Spleen (tissue), 11 donors: ENCODE results near the gene PRKCA. TPM values are rescaled to one million over a fixed set of nuclear protein-coding genes. Genes with fewer than 3 reads are reported as not detected.

Experiments used
- DNase-seq: peaks from one replicate; pipeline ENCODE4 v3.0.0-alpha.2; 2020
- H3K27ac ChIP-seq, 8 donors: fragments of 200-600 bp; sonication (generic) in 7 of 8; 1 replicate in 4 of 8; 2 replicates in 4 of 8; pipeline versions ENCODE4 v1.5.0 to v1.8.0; 2016 to 2021; ENCODE audit warnings: inconsistent platforms in 4 of 8, mild to moderate bottlenecking in 4 of 8, moderate library complexity in 1 of 8
- H3K27me3 ChIP-seq, 7 donors: fragments of 200-600 bp; sonication (generic) in 6 of 7; replicated peaks in 1 of 7; 1 replicate in 4 of 7; 2 replicates in 3 of 7; pipeline versions ENCODE4 v1.5.0 to v1.8.0; 2016 to 2021; ENCODE audit warnings: inconsistent platforms in 3 of 7, mild to moderate bottlenecking in 1 of 7
- H3K36me3 ChIP-seq, 6 donors: fragments of 200-600 bp; sonication (generic) in 5 of 6; 1 replicate in 4 of 6; 2 replicates in 2 of 6; pipeline versions ENCODE4 v1.5.0 to v1.8.0; 2016 to 2021; ENCODE audit warnings: inconsistent platforms in 2 of 6
- H3K4me1 ChIP-seq, 6 donors: fragments of 200-600 bp; sonication (generic) in 5 of 6; 1 replicate in 3 of 6; 2 replicates in 3 of 6; pipeline versions ENCODE4 v1.5.0 to v1.8.0; 2016 to 2021; ENCODE audit warnings: inconsistent platforms in 3 of 6
- H3K4me3 ChIP-seq, 8 donors: fragments of 200-600 bp; sonication (generic) in 7 of 8; 1 replicate in 4 of 8; 2 replicates in 4 of 8; pipeline versions ENCODE4 v1.5.0 to v1.8.0; 2016 to 2021; ENCODE audit warnings: inconsistent platforms in 4 of 8, mild to moderate bottlenecking in 4 of 8, moderate library complexity in 2 of 8
- H3K9me3 ChIP-seq, 8 donors: fragments of 200-600 bp; sonication (generic) in 7 of 8; 1 replicate in 4 of 8; 2 replicates in 4 of 8; pipeline versions ENCODE4 v1.5.0 to v1.8.0; 2016 to 2021; ENCODE audit warnings: inconsistent platforms in 4 of 8
- POLR2A ChIP-seq, 3 donors: fragments of 450-650 bp; IDR thresholded peaks; one replicate each; pipeline ENCODE4 v1.5.1; 2017; ENCODE audit warnings: antibody characterized with exemption in 3 of 3, mild to moderate bottlenecking in 1 of 3
- POLR2AphosphoS5 ChIP-seq, 3 donors: sonication (generic); formaldehyde crosslinking; IDR thresholded peaks; one replicate each; pipeline ENCODE4 v1.5.1; 2017; ENCODE audit warnings: antibody characterized with exemption in 3 of 3
- WGBS, 5 donors: extraction: QIAGEN DNeasy Blood & Tissue Kit in 3 of 5; methylation state at CpG; one replicate each; pipeline versions ENCODE4 v1.1.5 to v1.1.7; 2013 to 2018; 5-methylcytosine and 5-hydroxymethylcytosine counted together
- intact Hi-C: fragments of 100-400 bp; cut with DNase I; formaldehyde crosslinking; loops from one replicate; pipeline ENCODE4 v1.15.0; 2023; ENCODE audit warnings: low total_unique reads
- polyA plus RNA-seq, 3 donors: library from polyadenylated mRNA; stranded (reverse); fragments of 200-250 nt; gene quantifications; one replicate each; pipeline ENCODE4 v1.2.1, GENCODE V29; 2013
- total RNA-seq, 7 donors: library from RNA; depleted of rRNA in 3 of 7; stranded (reverse); fragments of >200 nt in 3 of 7; fragmentation: NEBNext Ultra II Directional in 4 of 7; extraction: Animal tissue kit (Norgen Biotek cat#: 25700) in 4 of 7; gene quantifications; one replicate each; pipeline versions ENCODE4 v1.1.0 to v1.2.1, GENCODE V29; 2016 to 2021
- TF ChIP-seq, protein P1 (sequence below), 11 experiments: fragments of 200-600 bp in 7 of 11; fragments of 450-650 bp in 4 of 11; sonication (generic) in 4 of 11; IDR thresholded peaks in 8 of 11; conservative IDR thresholded peaks in 3 of 11; 1 replicate in 7 of 11; 2 replicates in 4 of 11; pipeline versions ENCODE4 v1.4.0 to v1.8.0; 2016 to 2021; ENCODE audit warnings: antibody characterized with exemption in 11 of 11, inconsistent platforms in 4 of 11, mild to moderate bottlenecking in 1 of 11
- donor health status: healthy with polysubstance abuse.
- donor health status: DM: no; HTN: no; CAD: no; lungs with moderate emphysema.
- donor health status: DM: no; HTN: no; CAD: no.
- donor health status: Bipolar disorder and iron deficiency.
- donor health status: healthy.
- donor health status: DM: no; HTN: no; CAD: no.
- donor health status: DM: yes; HTN: yes; CAD: no.

PRKCA gene
- total and polyA plus RNA-seq, 10 donors, result 1.7 to 59.7 (median 31.2) TPM

DNA sequence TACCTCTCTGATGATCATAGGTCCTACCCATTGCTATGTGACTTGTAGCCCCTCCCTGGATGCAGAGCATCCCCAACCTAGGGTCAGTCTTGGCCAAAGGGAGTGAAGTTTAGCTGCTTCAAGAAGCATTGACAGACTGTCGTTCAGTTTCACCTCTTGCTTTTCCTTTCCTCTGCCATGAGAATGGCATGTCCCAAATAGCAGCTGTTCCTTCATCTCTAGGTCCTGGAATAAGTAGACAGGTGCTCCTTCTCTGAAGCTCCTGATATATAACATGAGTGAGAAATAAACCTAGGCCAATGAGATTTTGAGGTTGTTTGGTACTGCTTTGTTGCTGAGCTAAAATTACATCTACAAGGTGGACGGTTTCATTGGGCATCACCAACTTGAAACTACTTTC, 328.0 kb downstream of the PRKCA start:
- no peaks in the 10 kb centered on the region for H3K36me3 ChIP-seq
- H3K4me1 ChIP-seq, result peaks cover 0 to 12% (median 0%) of the 10 kb centered on the region in 6 donors
- no peaks in the 10 kb centered on the region for H3K9me3 ChIP-seq
- WGBS, 5 donors, result 87 to 95% (median 93%) methylated on average over 2 of the region's 2 CpGs
- no peaks in the 10 kb centered on the region for H3K27me3 ChIP-seq
- TF ChIP-seq, protein P1, sequence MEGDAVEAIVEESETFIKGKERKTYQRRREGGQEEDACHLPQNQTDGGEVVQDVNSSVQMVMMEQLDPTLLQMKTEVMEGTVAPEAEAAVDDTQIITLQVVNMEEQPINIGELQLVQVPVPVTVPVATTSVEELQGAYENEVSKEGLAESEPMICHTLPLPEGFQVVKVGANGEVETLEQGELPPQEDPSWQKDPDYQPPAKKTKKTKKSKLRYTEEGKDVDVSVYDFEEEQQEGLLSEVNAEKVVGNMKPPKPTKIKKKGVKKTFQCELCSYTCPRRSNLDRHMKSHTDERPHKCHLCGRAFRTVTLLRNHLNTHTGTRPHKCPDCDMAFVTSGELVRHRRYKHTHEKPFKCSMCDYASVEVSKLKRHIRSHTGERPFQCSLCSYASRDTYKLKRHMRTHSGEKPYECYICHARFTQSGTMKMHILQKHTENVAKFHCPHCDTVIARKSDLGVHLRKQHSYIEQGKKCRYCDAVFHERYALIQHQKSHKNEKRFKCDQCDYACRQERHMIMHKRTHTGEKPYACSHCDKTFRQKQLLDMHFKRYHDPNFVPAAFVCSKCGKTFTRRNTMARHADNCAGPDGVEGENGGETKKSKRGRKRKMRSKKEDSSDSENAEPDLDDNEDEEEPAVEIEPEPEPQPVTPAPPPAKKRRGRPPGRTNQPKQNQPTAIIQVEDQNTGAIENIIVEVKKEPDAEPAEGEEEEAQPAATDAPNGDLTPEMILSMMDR (IDR thresholded peaks at IDR 0.05 in 8 of 11, conservative IDR thresholded peaks at IDR 0.05 in 3 of 11), result no peak
- no peak for TF ChIP-seq POLR2AphosphoS5 (IDR thresholded peaks at IDR 0.05)
- TF ChIP-seq POLR2A (IDR thresholded peaks at IDR 0.05), result no peak
- no peak overlapping the region for H3K27ac ChIP-seq
- intact Hi-C loops, result no loop called here
- no peak for DNase-seq
- no peak overlapping the region for H3K4me3 ChIP-seq

DNA sequence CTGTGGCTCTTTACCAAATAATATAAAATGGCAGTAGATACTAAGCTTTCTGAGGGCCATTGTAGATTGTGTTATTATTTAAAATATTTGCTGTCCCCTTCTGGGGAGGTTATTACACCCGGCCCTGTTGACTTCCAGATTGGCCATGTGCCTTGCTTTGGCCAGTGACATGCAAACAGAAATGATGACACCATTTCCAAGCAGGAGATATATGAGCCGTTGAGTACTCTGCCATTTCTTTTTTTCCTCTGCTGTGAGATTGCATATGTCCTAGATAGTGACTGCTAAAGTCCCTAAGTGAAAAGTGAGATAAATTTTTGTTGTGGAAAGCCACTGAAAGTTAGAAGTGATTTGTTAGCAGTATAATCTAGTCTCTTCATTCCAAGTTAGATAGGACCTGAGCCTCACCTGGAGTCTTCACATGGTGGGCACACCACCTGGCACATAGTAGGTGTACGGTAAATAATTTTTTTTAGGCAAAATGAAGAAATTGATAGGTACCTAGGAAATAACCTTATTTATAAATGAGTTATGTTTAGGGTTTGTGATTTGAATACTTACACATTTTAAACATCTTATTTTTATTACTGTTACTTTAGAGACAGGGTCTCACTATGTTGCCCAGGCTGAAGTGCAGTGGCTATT, 328.5 kb downstream of the PRKCA start:
- DNase-seq, result no peak
- WGBS, 5 donors, result 81 to 97% (median 91%) methylated on average over 3 of the region's 3 CpGs
- H3K4me1 ChIP-seq, result peaks cover 0 to 12% (median 0%) of the 10 kb centered on the region in 6 donors
- H3K4me3 ChIP-seq, result no peak overlapping the region
- H3K36me3 ChIP-seq, result no peaks in the 10 kb centered on the region
- intact Hi-C loops, result no loop called here
- H3K27me3 ChIP-seq, result no peaks in the 10 kb centered on the region
- TF ChIP-seq, protein P1 (IDR thresholded peaks at IDR 0.05 in 8 of 11, conservative IDR thresholded peaks at IDR 0.05 in 3 of 11), result no peak
- TF ChIP-seq POLR2AphosphoS5 (IDR thresholded peaks at IDR 0.05), result no peak
- TF ChIP-seq POLR2A (IDR thresholded peaks at IDR 0.05), result no peak
- H3K27ac ChIP-seq, result no peak overlapping the region
- no peaks in the 10 kb centered on the region for H3K9me3 ChIP-seq

DNA sequence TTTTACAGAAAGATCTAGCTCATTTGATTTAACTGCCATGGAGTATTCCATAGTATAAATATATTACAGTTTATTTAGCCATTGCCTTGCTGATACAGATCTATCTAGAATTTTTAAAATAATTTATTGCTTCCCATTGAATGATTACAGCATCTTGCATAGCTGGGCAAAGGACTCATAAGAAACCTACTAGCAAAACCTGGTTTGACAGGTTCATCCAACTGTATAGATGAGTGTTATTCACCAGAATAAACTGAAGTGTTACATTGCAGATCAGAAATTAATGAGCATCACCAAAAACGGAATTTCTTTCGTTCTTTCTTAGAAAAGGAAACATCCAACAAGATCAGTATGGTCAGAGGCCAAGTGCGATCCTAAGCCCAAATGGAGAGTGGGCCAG, 330.3 kb downstream of the PRKCA start:
- intact Hi-C loops, result no loop called here
- Histone ChIP-seq H3K4me1 (peaks cover 0 to 12% (median 2%) of the 10 kb centered on the region in 6 donors), H3K27me3 (no peaks in the 10 kb centered on the region), H3K27ac (no peak overlapping the region), H3K4me3 (no peak overlapping the region), H3K9me3 (no peaks in the 10 kb centered on the region), H3K36me3 (no peaks in the 10 kb centered on the region)
- DNase-seq, result no peak
- whole genome bisulfite sequencing, 5 donors, result 75 to 82% (median 79%) methylated on average over 3 of the region's 3 CpGs
- TF ChIP-seq, protein P1 (IDR thresholded peaks at IDR 0.05 in 8 of 11, conservative IDR thresholded peaks at IDR 0.05 in 3 of 11), result no peak
- TF ChIP-seq POLR2AphosphoS5 (IDR thresholded peaks at IDR 0.05) (no peak), POLR2A (IDR thresholded peaks at IDR 0.05) (no peak)

DNA sequence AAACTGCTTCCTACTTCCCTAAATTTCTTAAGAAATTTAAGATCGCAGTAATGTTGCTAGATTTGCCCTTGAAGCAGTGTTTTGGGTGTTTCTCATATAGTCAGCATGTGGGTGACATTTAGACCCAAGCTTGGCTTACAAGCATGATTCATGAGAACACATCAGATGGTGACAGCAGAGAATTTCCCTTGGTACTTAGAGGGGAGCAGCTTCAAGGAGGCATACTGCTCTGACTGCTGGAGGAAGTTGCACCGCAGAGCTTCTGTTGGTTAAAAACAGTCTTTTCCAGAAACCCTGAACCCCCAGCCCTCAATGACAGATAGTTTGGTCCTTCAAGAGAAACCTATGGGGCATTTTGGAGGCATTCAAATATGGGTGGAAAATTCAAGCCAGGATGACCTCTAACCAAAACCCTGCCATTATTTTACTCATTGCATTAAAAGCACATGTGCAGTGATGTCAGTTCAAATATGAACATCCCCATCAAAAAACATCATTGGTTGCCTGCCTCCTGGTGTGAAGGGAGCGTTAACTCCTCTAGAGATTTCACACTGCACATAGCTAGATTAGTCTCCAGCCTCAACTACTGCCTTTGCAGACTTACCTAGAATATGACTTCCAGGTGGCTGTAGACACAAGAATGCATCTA, 331.0 kb downstream of the PRKCA start:
- intact Hi-C loops, result no loop called here
- Histone ChIP-seq H3K9me3 (no peaks in the 10 kb centered on the region), H3K36me3 (no peaks in the 10 kb centered on the region), H3K4me3 (no peak overlapping the region), H3K27ac (no peak overlapping the region), H3K27me3 (no peaks in the 10 kb centered on the region), H3K4me1 (peaks cover 0 to 12% (median 2%) of the 10 kb centered on the region in 6 donors)
- WGBS, 5 donors, result 41 to 45% (median 42%) methylated on average over 3 of the region's 3 CpGs
- TF ChIP-seq, protein P1 (IDR thresholded peaks at IDR 0.05 in 8 of 11, conservative IDR thresholded peaks at IDR 0.05 in 3 of 11), result no peak
- TF ChIP-seq POLR2AphosphoS5 (IDR thresholded peaks at IDR 0.05) (no peak), POLR2A (IDR thresholded peaks at IDR 0.05) (no peak)
- DNase-seq, result no peak
